ENCODE measurements around the gene GCFC2. TPM values are rescaled to one million over a fixed set of nuclear protein-coding genes. Genes with fewer than 3 reads are reported as not detected.

Gene GCFC2
- total and polyA plus RNA-seq, 5 donors from 2014 or later: 20.1 to 27.8 (median 26.6) TPM

Other genes starting within 250 kb of the GCFC2 start
- gene EVA1A, start 150.0 kb downstream of the GCFC2 start, total RNA-seq: not detected
- gene EVA1A, start 150.0 kb downstream of the GCFC2 start, polyA plus RNA-seq: not detected
- gene MRPL19, start 64.1 kb downstream of the GCFC2 start, total RNA-seq: 18.0 TPM
- gene MRPL19, start 64.1 kb downstream of the GCFC2 start, polyA plus RNA-seq: 10 to 100 TPM; 33.7 to 36.2 (median 34.2) TPM

Data from CD4-positive, CD25-positive, alpha-beta regulatory T cell (primary cell).